ENCODE data around the gene ACTG1.

GRCh38 chr17:81513372-81513752 is 763 bp upstream of the ACTG1 start:
- no peak for TF ChIP-seq POLR2A (IDR thresholded peaks at IDR 0.05)
- TF ChIP-seq, protein P1, sequence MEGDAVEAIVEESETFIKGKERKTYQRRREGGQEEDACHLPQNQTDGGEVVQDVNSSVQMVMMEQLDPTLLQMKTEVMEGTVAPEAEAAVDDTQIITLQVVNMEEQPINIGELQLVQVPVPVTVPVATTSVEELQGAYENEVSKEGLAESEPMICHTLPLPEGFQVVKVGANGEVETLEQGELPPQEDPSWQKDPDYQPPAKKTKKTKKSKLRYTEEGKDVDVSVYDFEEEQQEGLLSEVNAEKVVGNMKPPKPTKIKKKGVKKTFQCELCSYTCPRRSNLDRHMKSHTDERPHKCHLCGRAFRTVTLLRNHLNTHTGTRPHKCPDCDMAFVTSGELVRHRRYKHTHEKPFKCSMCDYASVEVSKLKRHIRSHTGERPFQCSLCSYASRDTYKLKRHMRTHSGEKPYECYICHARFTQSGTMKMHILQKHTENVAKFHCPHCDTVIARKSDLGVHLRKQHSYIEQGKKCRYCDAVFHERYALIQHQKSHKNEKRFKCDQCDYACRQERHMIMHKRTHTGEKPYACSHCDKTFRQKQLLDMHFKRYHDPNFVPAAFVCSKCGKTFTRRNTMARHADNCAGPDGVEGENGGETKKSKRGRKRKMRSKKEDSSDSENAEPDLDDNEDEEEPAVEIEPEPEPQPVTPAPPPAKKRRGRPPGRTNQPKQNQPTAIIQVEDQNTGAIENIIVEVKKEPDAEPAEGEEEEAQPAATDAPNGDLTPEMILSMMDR (IDR thresholded peaks at IDR 0.05): no peak

All from thyroid gland (tissue), 4 donors.